Measurements from ENCODE around the gene GZMM.

Gene GZMM

GRCh38 chr19:535017-535835, 8.6 kb upstream of the GZMM start:
- DNase-seq, result no peak

GRCh38 chr19:536031-536880, 7.6 kb upstream of the GZMM start:
- no peak for DNase-seq

GRCh38 chr19:536881-537404, 6.9 kb upstream of the GZMM start:
- DNase-seq, result no peak

GRCh38 chr19:538641-539428, 5.0 kb upstream of the GZMM start:
- no peak for DNase-seq

GRCh38 chr19:539429-540030, 4.3 kb upstream of the GZMM start:
- no peak for DNase-seq

- no peak for DNase-seq
Measured at GRCh38 chr19:540867-541637, 2.8 kb upstream of the GZMM start.

- no peak for DNase-seq
Measured at GRCh38 chr19:541699-542098, 2.2 kb upstream of the GZMM start.

GRCh38 chr19:542173-542866, 1.5 kb upstream of the GZMM start:
- no peak for DNase-seq

GRCh38 chr19:547117-547516, 3.3 kb downstream of the GZMM start:
- DNase-seq, result no peak

GRCh38 chr19:547836-548720, 4.2 kb downstream of the GZMM start:
- DNase-seq, result no peak

- DNase-seq, result no peak
Measured at GRCh38 chr19:548886-549830, 5.3 kb downstream of the GZMM start.

- no peak for DNase-seq
Measured at GRCh38 chr19:554817-555216, 11.0 kb downstream of the GZMM start.

GRCh38 chr19:555474-555808, 11.6 kb downstream of the GZMM start:
- no peak for DNase-seq

- no peak for DNase-seq
Measured at GRCh38 chr19:556611-557382, 12.9 kb downstream of the GZMM start.

GRCh38 chr19:558770-559439, 15.1 kb downstream of the GZMM start:
- peak; percentile 49 for DNase-seq

GRCh38 chr19:560121-560520, 16.3 kb downstream of the GZMM start:
- no peak for DNase-seq

- no peak for DNase-seq
Measured at GRCh38 chr19:566403-566802, 22.6 kb downstream of the GZMM start.

GRCh38 chr19:566844-567243, 23.0 kb downstream of the GZMM start:
- no peak for DNase-seq
